ENCODE measurements around the gene GRPEL1. TPM values are rescaled to one million over a fixed set of nuclear protein-coding genes. Genes with fewer than 3 reads are reported as not detected.

The GRPEL1 gene
- total and polyA plus RNA-seq, 2 of the 13 experiments (the other 11 are each of a cell fraction or from before 2014, with no cell fraction given), result 32.3 to 141 TPM

GRCh38 chr4:7020856-7021255 is 47.0 kb downstream of the GRPEL1 start:
- Histone ChIP-seq H2AFZ (ENCODE audit: low read length) (no peak overlapping the region), H3K9me3 (ENCODE audit: low read length) (no peaks in the 10 kb centered on the region), H3K27ac (ENCODE audit: extremely low read length, insufficient read depth, low read length) (no peak overlapping the region), H3K4me3 (replicated peaks in 1 of 3; ENCODE audit: insufficient read depth in 1 of 3, low read depth in 2 of 3, low read length in 3 of 3) (no peak overlapping the region), H3K36me3 (replicated peaks in 1 of 2; ENCODE audit: control insufficient read depth in 1 of 2, insufficient read depth in 2 of 2, low read length in 2 of 2) (peaks cover 19 to 62% of the 10 kb centered on the region in 2 experiments; a peak in 4 of 5 replicates), H3K4me2 (ENCODE audit: low read depth, low read length) (no peak overlapping the region), H4K20me1 (ENCODE audit: insufficient read depth, low read length) (no peaks in the 10 kb centered on the region), H3K9ac (ENCODE audit: insufficient read depth, low read depth, low read length) (no peak overlapping the region), H3K27me3 (ENCODE audit: control insufficient read depth in 1 of 2, insufficient read depth in 2 of 2, low read length in 2 of 2) (no peaks in the 10 kb centered on the region), H3K4me1 (ENCODE audit: insufficient read depth, low read length) (peaks cover 22% of the 10 kb centered on the region), H3K79me2 (ENCODE audit: insufficient read depth, low read length) (no peaks in the 10 kb centered on the region)
- POLR2A ChIA-PET, result no interaction called here
- in situ Hi-C loops (cut with HindIII; ENCODE audit: extremely low pct_ligation_motif_present, low pct_unique_long_range_greater_than_20kb), result no loop called here
- intact Hi-C loops (cut with micrococcal nuclease; ENCODE audit: unreplicated experiment), result no loop called here
- ATAC-seq (no peak), FAIRE-seq (no peak), DNase-seq (ENCODE audit: low spot score) (no peak)
- CTCF ChIA-PET (ENCODE audit: low intra/inter-chr PET ratio, low total read pairs), result no interaction called here
- BruUV-seq (replicated peaks), result no TSS peak
- WGBS (ENCODE audit: low lambda C conversion rate), result 95% methylated on average over 11 of the region's 11 CpGs
- no peak for TF ChIP-seq PLSCR1 (CRISPR knock-in tag; IDR thresholded peaks at IDR 0.05; ENCODE audit: borderline replicate concordance)
- TF ChIP-seq ZNF790 (CRISPR knock-in tag; IDR thresholded peaks at IDR 0.05; ENCODE audit: borderline replicate concordance), result no peak
- no peak for TF ChIP-seq SMAD9 (CRISPR knock-in tag; IDR thresholded peaks at IDR 0.05)
- TF ChIP-seq ZNF224 (CRISPR knock-in tag; IDR thresholded peaks at IDR 0.05), result no peak
- no peak for TF ChIP-seq ZNF160 (CRISPR knock-in tag; IDR thresholded peaks at IDR 0.05)
- no peak for TF ChIP-seq KLF15 (CRISPR knock-in tag; IDR thresholded peaks at IDR 0.05; ENCODE audit: borderline replicate concordance)
- TF ChIP-seq ZNF616 (CRISPR knock-in tag; IDR thresholded peaks at IDR 0.05; ENCODE audit: low read depth), result no peak
- TF ChIP-seq NFKB2 (CRISPR knock-in tag; IDR thresholded peaks at IDR 0.05; ENCODE audit: borderline replicate concordance), result no peak
- TF ChIP-seq ZNF766 (CRISPR knock-in tag; IDR thresholded peaks at IDR 0.05; ENCODE audit: borderline replicate concordance), result no peak
- no peak for TF ChIP-seq YY1 (IDR thresholded peaks at IDR 0.05; ENCODE audit: insufficient read depth, insufficient replicate concordance, low read depth, low read length)
- TF ChIP-seq KMT2B (CRISPR knock-in tag; IDR thresholded peaks at IDR 0.05), result no peak
- TF ChIP-seq HNRNPH1 (optimal IDR thresholded peaks at IDR 0.05; ENCODE audit: low read depth, low read length), result no peak
- no peak for TF ChIP-seq RARA (CRISPR knock-in tag; IDR thresholded peaks at IDR 0.05)
- no peak for TF ChIP-seq RORA (CRISPR knock-in tag; IDR thresholded peaks at IDR 0.05)
- no peak for TF ChIP-seq SP2 (CRISPR knock-in tag; IDR thresholded peaks at IDR 0.05)
- TF ChIP-seq POLR2AphosphoS5 (IDR thresholded peaks at IDR 0.05; ENCODE audit: low read depth, low read length), result no peak
- no peak for TF ChIP-seq ZNF543 (CRISPR knock-in tag; IDR thresholded peaks at IDR 0.05)
- TF ChIP-seq ZNF678 (CRISPR knock-in tag; IDR thresholded peaks at IDR 0.05), result no peak
- TF ChIP-seq PAX8 (CRISPR knock-in tag; IDR thresholded peaks at IDR 0.05; ENCODE audit: borderline replicate concordance), result no peak
- TF ChIP-seq NPAS2 (CRISPR knock-in tag; IDR thresholded peaks at IDR 0.05; ENCODE audit: borderline replicate concordance), result no peak

Measured in HepG2 (cell line).